Suppressor macrophage treated with lipopolysaccharide for 1 hour (primary cell): ENCODE data around the gene SPCS2.
A peak's percentile ranks its signal among the peaks of the same experiment; 100 is the strongest.
"Not testable (repeated sequence)": the region's sequence is repeated elsewhere in the genome, so short reads cannot be mapped to it uniquely, and the experiment has no call there.

Experiments used
- DNase-seq, 3 donors: peaks; one replicate each; pipeline ENCODE4 v3.0.0-alpha.2; 2020 to 2022

Gene SPCS2

GRCh38 chr11:74950374-74950969, 1.4 kb downstream of the SPCS2 start:
- DNase-seq: no peak

GRCh38 chr11:74951226-74951625, 2.2 kb downstream of the SPCS2 start:
- DNase-seq: no peak

DNA sequence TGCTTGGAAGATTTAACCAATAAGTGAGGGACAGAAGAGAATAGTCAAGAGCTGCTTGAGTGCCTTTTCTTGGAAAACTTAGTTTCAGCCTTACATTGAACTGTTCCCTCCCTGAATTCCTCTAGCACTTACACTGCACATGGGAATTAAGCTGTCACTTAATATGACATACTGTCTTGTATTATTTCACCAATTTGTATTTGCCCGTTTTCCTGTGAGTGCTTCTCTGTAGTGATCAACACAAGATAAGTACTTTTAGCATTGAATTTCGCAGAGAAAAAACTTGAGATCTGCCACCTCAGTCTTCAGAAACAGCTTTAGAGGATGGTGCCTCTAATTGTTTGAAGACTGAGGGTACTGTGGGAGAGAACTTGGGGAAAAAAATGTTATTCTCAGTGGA, 3.7 kb downstream of the SPCS2 start:
- DNase-seq: no peak

DNA sequence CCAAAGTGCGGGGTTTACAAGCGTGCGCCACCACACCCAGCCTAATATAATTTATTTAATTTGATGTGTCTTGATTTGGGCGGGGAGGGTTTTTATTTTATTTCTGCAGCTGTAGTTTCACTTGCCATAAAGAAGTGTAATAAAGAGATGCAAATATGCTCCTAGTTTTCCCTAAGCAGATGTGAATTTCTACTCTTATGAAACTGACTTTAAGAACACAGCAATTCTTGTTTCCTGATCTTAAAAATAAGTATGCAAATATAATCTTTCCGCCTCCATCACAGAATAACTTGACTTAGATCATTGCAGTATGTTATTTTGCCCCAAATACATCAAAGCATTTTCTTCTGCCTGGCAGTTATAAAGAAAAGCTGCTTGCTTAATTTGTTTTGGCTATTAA, 4.4 kb downstream of the SPCS2 start:
- DNase-seq: peak in 1 of 3 donors; percentile 62

- no peak for DNase-seq
These were observed 5.1 kb downstream of the SPCS2 start for GRCh38 chr11:74954199-74954598.

- peak; percentile 72 to 85 (median 84) for DNase-seq
These were observed 7.4 kb downstream of the SPCS2 start for GRCh38 chr11:74956397-74957015.

GRCh38 chr11:74957937-74958629, 9.0 kb downstream of the SPCS2 start:
- no peak for DNase-seq

- DNase-seq: not testable (repeated sequence)
These were observed 11.1 kb downstream of the SPCS2 start for GRCh38 chr11:74960128-74960527.

DNA sequence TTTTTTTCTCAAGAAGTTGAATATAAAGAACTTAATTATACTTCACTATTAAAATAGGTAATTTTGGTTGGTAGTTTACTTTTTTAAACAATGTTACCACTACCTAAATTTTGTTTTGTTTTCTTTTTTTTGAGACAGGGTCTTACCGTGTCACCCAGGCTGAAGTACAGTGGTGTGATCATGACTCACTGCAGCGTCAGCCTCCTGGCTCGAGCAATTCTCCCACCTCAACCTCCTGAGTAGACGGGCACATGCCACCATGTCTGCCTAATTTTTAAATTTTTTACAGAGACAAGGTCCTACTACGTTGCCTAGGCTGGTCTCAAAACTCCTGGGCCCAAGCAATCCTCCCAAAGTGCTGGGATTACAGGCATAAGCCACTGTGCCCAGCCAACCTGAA, 17.6 kb downstream of the SPCS2 start:
- DNase-seq: no peak

DNA sequence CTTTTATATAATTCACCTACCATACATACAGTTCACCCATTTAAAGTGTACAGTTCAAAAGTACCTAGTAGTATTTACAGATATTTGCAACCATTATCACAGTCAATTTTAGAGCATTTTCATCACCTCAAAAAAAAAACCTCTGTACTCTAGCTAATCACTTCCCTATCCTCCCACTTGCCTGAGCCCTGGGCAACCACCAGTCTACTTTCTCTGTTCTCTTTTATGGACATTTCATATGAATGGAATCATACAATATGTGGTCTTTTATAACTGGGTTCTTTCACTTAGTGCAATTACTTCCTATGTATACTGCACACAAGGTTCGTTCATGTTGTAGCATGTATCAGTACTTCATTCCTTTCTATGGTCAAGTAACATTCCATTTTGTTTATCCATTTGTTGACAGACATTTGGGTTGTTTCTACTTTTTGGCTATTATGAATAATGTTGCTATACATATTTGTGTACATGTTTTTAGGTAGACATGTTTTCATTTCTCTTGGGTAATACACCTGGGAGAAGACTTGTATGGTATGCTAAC, 21.9 kb downstream of the SPCS2 start:
- DNase-seq: peak in 2 of 3 donors; percentile 23 to 39

DNA sequence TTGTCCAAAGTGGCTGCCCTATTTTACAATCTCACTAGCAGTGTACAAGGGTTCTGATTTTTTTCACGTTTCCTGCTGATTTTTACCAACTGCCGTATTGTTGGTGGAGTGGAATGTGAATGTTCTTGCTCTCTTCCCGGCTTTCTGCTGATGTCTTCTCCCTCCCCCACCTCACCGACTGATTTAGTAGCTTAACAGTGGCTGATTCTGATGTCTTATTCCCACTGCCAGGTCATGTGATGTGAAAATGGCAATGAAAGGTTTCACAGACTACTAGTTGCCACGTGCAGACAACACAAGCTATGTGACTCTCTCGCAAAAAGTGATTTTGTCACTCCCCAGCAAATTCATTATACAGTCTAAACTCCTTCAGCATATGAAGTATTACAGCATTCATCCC, 22.4 kb downstream of the SPCS2 start:
- DNase-seq: no peak

DNA sequence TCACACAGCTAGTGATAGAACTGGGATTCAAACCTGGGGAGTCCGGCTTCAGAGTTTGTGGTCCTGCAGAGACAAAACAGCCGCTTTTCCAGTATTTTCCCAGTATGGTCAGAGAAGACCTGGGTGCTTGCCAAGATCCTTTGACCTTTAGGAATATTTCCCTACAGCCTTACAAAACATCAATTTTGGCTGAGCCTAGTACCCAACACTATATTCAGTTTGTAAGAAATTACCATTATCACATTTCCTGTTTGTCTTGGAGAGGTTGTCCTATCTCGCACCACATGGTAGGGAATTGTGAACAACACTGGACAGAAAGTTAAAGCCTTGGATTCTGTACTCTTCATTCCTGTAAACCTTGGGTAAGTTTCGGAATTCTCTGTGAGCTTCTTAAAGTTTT, 29.0 kb downstream of the SPCS2 start:
- DNase-seq: no peak

- DNase-seq: peak; percentile 49 to 61 (median 56)
These were observed 31.6 kb downstream of the SPCS2 start for GRCh38 chr11:74980634-74981033.

- DNase-seq: no peak
These were observed 32.8 kb downstream of the SPCS2 start for GRCh38 chr11:74981888-74982287.

DNA sequence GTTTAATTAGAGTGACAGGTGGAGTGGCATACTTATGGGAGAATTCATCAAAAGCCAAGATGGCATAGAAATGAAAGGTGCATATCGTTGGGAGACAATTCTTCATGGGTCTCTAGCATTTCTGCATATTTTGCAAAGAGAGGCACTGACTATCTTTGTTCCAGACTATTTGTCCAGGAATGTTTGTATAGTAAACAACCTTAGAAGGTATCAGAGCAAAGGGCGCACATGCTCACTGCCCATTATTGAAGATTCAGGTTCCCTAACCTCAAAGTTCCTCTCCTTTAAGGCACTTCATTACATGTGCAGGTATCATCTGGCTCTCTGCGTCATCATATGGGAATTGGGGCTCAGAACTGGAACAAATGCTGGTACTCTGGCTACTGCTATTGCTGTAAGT, 35.0 kb downstream of the SPCS2 start:
- no peak for DNase-seq

DNA sequence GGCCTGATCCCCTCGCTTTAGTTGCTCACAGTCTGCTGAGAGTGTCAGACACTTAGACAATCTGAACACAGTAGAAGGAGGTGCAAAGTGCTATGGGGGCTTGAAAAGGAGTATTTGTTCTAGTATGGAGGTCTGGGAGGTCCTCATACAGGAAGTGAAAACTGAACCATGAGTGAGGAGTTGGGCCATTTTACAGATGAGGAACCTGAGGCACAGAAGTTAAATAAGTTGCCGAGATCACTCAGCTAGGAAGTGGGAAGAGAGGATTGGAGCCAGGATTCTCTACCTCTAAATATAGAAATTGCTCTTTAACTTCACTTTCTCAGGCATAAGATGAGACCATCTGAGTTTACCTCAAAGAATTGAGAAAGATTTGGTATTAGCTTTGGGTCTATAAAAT, 35.7 kb downstream of the SPCS2 start:
- no peak for DNase-seq

GRCh38 chr11:74988541-74989259, 39.6 kb downstream of the SPCS2 start, which contains the start of gene NEU3:
Gene NEU3 (plus strand): TSS chr11:74988933. CDS start chr11:74989061, 128 bp downstream.
- peak; percentile 71 to 89 (median 78) for DNase-seq

DNA sequence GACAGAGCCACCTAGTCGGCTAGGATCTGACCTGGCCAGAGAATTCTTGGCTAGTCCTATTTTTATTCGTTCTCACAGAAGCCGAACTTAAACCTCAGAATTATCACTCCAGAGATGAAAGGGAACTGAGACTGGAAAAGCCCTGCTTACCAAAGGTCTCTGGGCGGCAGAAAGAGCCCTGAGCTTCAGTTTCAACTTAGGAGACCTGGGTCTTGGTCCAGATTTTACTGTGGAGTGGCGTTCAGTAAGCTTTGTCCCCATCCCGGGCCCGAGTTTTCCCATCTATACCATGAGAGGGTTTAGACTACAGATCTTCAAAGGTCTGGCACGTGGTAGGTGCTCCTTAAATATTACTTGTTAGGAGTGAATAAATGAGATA, 40.2 kb downstream of the SPCS2 start:
- DNase-seq: peak; percentile 50 to 55 (median 55)

- peak; percentile 77 to 90 (median 89) for DNase-seq
These were observed 41.1 kb downstream of the SPCS2 start for GRCh38 chr11:74990150-74990549.

DNA sequence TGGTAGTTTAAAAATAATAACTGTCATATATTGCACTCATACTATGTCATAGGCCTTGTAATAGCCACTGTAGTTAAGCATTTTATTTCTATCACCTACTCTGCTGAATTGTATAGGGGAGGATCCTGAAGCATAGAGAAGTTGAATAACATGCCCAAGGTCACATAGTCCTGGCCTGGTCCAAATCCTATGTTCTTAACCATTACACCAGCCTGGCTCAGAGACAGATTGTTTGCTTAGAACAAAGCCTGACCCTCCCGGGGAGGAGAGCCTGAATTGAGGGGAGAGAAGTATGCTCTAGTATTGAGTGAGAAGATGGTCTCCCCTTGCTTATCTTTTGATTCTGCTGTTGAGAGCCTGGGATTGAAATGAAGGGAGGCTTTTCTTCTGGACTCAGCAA, 41.9 kb downstream of the SPCS2 start:
- no peak for DNase-seq

GRCh38 chr11:74992852-74993251, 43.8 kb downstream of the SPCS2 start:
- no peak for DNase-seq

GRCh38 chr11:75000975-75001354, 51.9 kb downstream of the SPCS2 start:
- no peak for DNase-seq

DNA sequence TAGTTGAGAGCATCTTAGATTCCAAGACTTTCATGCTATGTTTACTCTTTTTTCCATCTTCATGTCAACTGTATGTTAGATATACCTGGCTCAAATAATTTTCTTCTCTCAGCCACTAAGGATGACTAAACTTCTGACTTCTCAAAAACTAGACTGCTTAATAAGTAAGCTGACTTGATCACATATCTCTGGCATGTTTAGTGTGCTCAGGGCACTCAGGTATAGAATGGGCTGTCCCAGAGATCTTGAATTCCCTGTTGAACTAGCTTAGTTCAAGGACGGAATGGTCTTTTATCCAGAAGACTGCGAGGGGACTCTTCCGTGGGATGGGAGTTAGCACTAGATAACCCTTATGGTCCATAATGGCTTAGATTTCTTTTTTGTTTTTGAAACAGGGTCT, 52.6 kb downstream of the SPCS2 start:
- no peak for DNase-seq
